Body of pancreas (tissue), 4 donors: ENCODE measurements around the gene RBMS1.

ENCODE experiments used
- CTCF ChIP-seq, 7 experiments: fragments of 450-650 bp in 4 of 7; fragments of 200-600 bp in 3 of 7; sonication (generic) in 3 of 7; IDR thresholded peaks; one replicate each; pipeline ENCODE4 v1.5.1; 2016 to 2019; ENCODE audit warnings: antibody characterized with exemption in 7 of 7
- POLR2A ChIP-seq, 3 donors: fragments of 450-650 bp; IDR thresholded peaks; one replicate each; pipeline ENCODE4 v1.6.1; 2016; ENCODE audit warnings: antibody characterized with exemption in 3 of 3, mild to moderate bottlenecking in 2 of 3

GRCh38 chr2:160388464-160389263 is 104.9 kb downstream of the RBMS1 start:
- no peak for TF ChIP-seq POLR2A (IDR thresholded peaks at IDR 0.05)
- no peak for TF ChIP-seq CTCF (IDR thresholded peaks at IDR 0.05)
